Measurements from ENCODE around the gene COL7A1. TPM values are rescaled to one million over a fixed set of nuclear protein-coding genes. Genes with fewer than 3 reads are reported as not detected.

The COL7A1 gene
- total and polyA plus RNA-seq, 2 of the 13 experiments (the other 11 are each of a cell fraction or from before 2014, with no cell fraction given): 2.7 to 11.7 TPM

GRCh38 chr3:48635222-48636021 is 40.3 kb upstream of the COL7A1 start, which contains the start of gene SLC26A6 (continued):
- no peak; the same call in 1 of the 2 replicates for TF ChIP-seq HOMEZ (CRISPR knock-in tag; IDR thresholded peaks at IDR 0.05; ENCODE audit: low read depth)
- peak; percentile 74 for TF ChIP-seq POLR2AphosphoS5 (IDR thresholded peaks at IDR 0.05; ENCODE audit: low read depth, low read length)
- TF ChIP-seq IKZF4 (CRISPR knock-in tag; IDR thresholded peaks at IDR 0.05; ENCODE audit: borderline replicate concordance, low read depth, not compliant biosample characterization): no peak
- TF ChIP-seq RBM22 (optimal IDR thresholded peaks at IDR 0.05; ENCODE audit: low read length): no peak
- no peak; the same call in 1 of the 2 replicates for TF ChIP-seq GATAD2A (CRISPR knock-in tag; IDR thresholded peaks at IDR 0.05)
- TF ChIP-seq ZKSCAN5 (CRISPR knock-in tag; IDR thresholded peaks at IDR 0.05): no peak
- no peak; the same call in 1 of the 2 replicates for TF ChIP-seq IRF1 (CRISPR knock-in tag; IDR thresholded peaks at IDR 0.05; ENCODE audit: low read depth)
- no peak for TF ChIP-seq ZNF484 (CRISPR knock-in tag; IDR thresholded peaks at IDR 0.05; ENCODE audit: borderline replicate concordance, low read depth)
- no peak for TF ChIP-seq TCF7 (IDR thresholded peaks at IDR 0.05; ENCODE audit: low read depth)
- no peak; the same call in 1 of the 2 replicates for TF ChIP-seq TIGD3 (CRISPR knock-in tag; IDR thresholded peaks at IDR 0.05; ENCODE audit: borderline replicate concordance)
- no peak for TF ChIP-seq ZNF646 (CRISPR knock-in tag; IDR thresholded peaks at IDR 0.05)
- no peak for TF ChIP-seq KAT2B (IDR thresholded peaks at IDR 0.05; ENCODE audit: borderline replicate concordance, low read depth, low read length)
- TF ChIP-seq TBP (CRISPR knock-in tag; IDR thresholded peaks at IDR 0.05): no peak
- peak; percentile 33 for TF ChIP-seq YY1 (IDR thresholded peaks at IDR 0.05; ENCODE audit: insufficient read depth, insufficient replicate concordance, low read depth, low read length)
- no peak for TF ChIP-seq KLF11 (CRISPR knock-in tag; IDR thresholded peaks at IDR 0.05)
- 0 out of 2 replicates have a peak, but pooled peaks have one; percentile 13 for TF ChIP-seq FOXK1 (CRISPR knock-in tag; IDR thresholded peaks at IDR 0.05; ENCODE audit: borderline replicate concordance, low read depth)
- no peak; the same call in 1 of the 2 replicates for TF ChIP-seq ZSCAN9 (CRISPR knock-in tag; IDR thresholded peaks at IDR 0.05; ENCODE audit: borderline replicate concordance)
- peak; percentile 87; the same call in 1 of the 2 replicates for TF ChIP-seq ZNF274 (CRISPR knock-in tag; IDR thresholded peaks at IDR 0.05)

Data from HepG2 (cell line).